GM21360 (cell line): ENCODE measurements around the gene C1QTNF3.
"Not testable (repeated sequence)": the region's sequence is repeated elsewhere in the genome, so short reads cannot be mapped to it uniquely, and the experiment has no call there.

Source experiments
- ATAC-seq: cut with Tn5 transposase; IDR thresholded peaks from one replicate; pipeline ENCODE4 v1.9.1; 2021; ENCODE audit warnings: mild to moderate bottlenecking, moderate library complexity; ENCODE audit not compliant: unreplicated experiment

Gene C1QTNF3

GRCh38 chr5:34026089-34026761, 16.8 kb downstream of the C1QTNF3 start:
- no peak for ATAC-seq

- ATAC-seq = peak; percentile 70
Observed at GRCh38 chr5:34022121-34022705, 20.8 kb downstream of the C1QTNF3 start.

- ATAC-seq = no peak
Observed at GRCh38 chr5:34021334-34021733, 21.7 kb downstream of the C1QTNF3 start.

GRCh38 chr5:34020726-34021125, 22.3 kb downstream of the C1QTNF3 start:
- ATAC-seq = no peak

GRCh38 chr5:34017254-34017653, 25.8 kb downstream of the C1QTNF3 start:
- no peak for ATAC-seq

GRCh38 chr5:34016750-34017149, 26.3 kb downstream of the C1QTNF3 start:
- ATAC-seq = no peak

GRCh38 chr5:34016222-34016621, 26.8 kb downstream of the C1QTNF3 start:
- ATAC-seq = no peak

GRCh38 chr5:34015120-34015822, 27.7 kb downstream of the C1QTNF3 start:
- ATAC-seq = no peak

GRCh38 chr5:34014626-34015025, 28.4 kb downstream of the C1QTNF3 start:
- no peak for ATAC-seq

- ATAC-seq = no peak
Observed at GRCh38 chr5:34013547-34013946, 29.5 kb downstream of the C1QTNF3 start.

- no peak for ATAC-seq
Observed at GRCh38 chr5:34012791-34013190, 30.2 kb downstream of the C1QTNF3 start.

GRCh38 chr5:34011536-34011935, 31.5 kb downstream of the C1QTNF3 start:
- ATAC-seq = no peak

- ATAC-seq = not testable (repeated sequence)
Observed at GRCh38 chr5:34010146-34010545, 32.9 kb downstream of the C1QTNF3 start.

- ATAC-seq = no peak
Observed at GRCh38 chr5:34009610-34010009, 33.4 kb downstream of the C1QTNF3 start.

GRCh38 chr5:34008802-34009201, 34.2 kb downstream of the C1QTNF3 start:
- ATAC-seq = no peak

GRCh38 chr5:34007621-34008600, 35.1 kb downstream of the C1QTNF3 start, which contains the start of gene AMACR:
Gene AMACR (minus strand): TSS chr5:34008050. CDS start chr5:34008019, 31 bp downstream.
- ATAC-seq = peak; percentile 93

- no peak for ATAC-seq
Observed at GRCh38 chr5:34007201-34007620, 35.8 kb downstream of the C1QTNF3 start.

- ATAC-seq = no peak
Observed at GRCh38 chr5:34005681-34006080, 37.3 kb downstream of the C1QTNF3 start.

GRCh38 chr5:34005211-34005610, 37.8 kb downstream of the C1QTNF3 start:
- no peak for ATAC-seq

GRCh38 chr5:34003941-34004340, 39.1 kb downstream of the C1QTNF3 start:
- no peak for ATAC-seq
